H54 (cell line): ENCODE data around the gene WDFY2.

Experiments
- DNase-seq: peaks from one replicate; pipeline ENCODE4 v3.0.0; 2011; ENCODE audit warnings: low spot score, mixed read lengths; ENCODE audit not compliant: insufficient read length
- FAIRE-seq: peaks from 3 replicates; lab custom pipeline; 2011; peaks lifted over from hg19 to GRCh38; lab: Jason Lieb, UNC
- POLR2A ChIP-seq: IDR thresholded peaks from 2 replicates; pipeline ENCODE4 v1.6.1; 2011; ENCODE audit warnings: low read depth, mild to moderate bottlenecking, low read length

Gene WDFY2

GRCh38 chr13:51601601-51602565 lies 17.6 kb downstream of the WDFY2 start:
- DNase-seq: no peak
- no peak for TF ChIP-seq POLR2A
- no peak for FAIRE-seq

GRCh38 chr13:51603716-51604115 lies 19.5 kb downstream of the WDFY2 start:
- DNase-seq (no peak), FAIRE-seq (no peak)
- TF ChIP-seq POLR2A: no peak

GRCh38 chr13:51605698-51606097 lies 21.4 kb downstream of the WDFY2 start:
- no peak for DNase-seq

GRCh38 chr13:51607165-51607564 lies 22.9 kb downstream of the WDFY2 start:
- no peak for TF ChIP-seq POLR2A
- no peak for FAIRE-seq
- DNase-seq: no peak

More at GRCh38 chr13:51605698-51606097, 21.4 kb downstream of the WDFY2 start:
- no peak for FAIRE-seq
- TF ChIP-seq POLR2A: no peak

- no peak for DNase-seq
- TF ChIP-seq POLR2A: no peak
- no peak for FAIRE-seq
Measured at GRCh38 chr13:51608857-51609406, 24.7 kb downstream of the WDFY2 start.

GRCh38 chr13:51612867-51613266 lies 28.6 kb downstream of the WDFY2 start:
- no peak for FAIRE-seq
- no peak for TF ChIP-seq POLR2A
- no peak for DNase-seq

GRCh38 chr13:51613535-51613934 lies 29.3 kb downstream of the WDFY2 start:
- FAIRE-seq (no peak), DNase-seq (no peak)
- TF ChIP-seq POLR2A: no peak

- FAIRE-seq: no peak
- no peak for DNase-seq
- TF ChIP-seq POLR2A: no peak
Measured at GRCh38 chr13:51614350-51614786, 30.1 kb downstream of the WDFY2 start.

GRCh38 chr13:51618626-51619025 lies 34.4 kb downstream of the WDFY2 start:
- no peak for FAIRE-seq
- DNase-seq: no peak
- no peak for TF ChIP-seq POLR2A

GRCh38 chr13:51619614-51620013 lies 35.4 kb downstream of the WDFY2 start:
- peak; percentile 64 for FAIRE-seq
- no peak for TF ChIP-seq POLR2A
- DNase-seq: no peak

GRCh38 chr13:51620165-51620983 lies 36.1 kb downstream of the WDFY2 start:
- no peak for DNase-seq
- no peak for TF ChIP-seq POLR2A
- FAIRE-seq: no peak

- DNase-seq (no peak), FAIRE-seq (no peak)
- TF ChIP-seq POLR2A: no peak
Measured at GRCh38 chr13:51621602-51622001, 37.3 kb downstream of the WDFY2 start.

- no peak for TF ChIP-seq POLR2A
- no peak for DNase-seq
- FAIRE-seq: no peak
Measured at GRCh38 chr13:51623473-51623872, 39.2 kb downstream of the WDFY2 start.

GRCh38 chr13:51624207-51624606 lies 39.9 kb downstream of the WDFY2 start:
- TF ChIP-seq POLR2A: no peak
- FAIRE-seq (no peak), DNase-seq (no peak)
